ENCODE measurements around the gene ZNF516.

ZNF516 gene

GRCh38 chr18:76378526-76379215, 116.4 kb downstream of the ZNF516 start:
- no peak for DNase-seq

DNA sequence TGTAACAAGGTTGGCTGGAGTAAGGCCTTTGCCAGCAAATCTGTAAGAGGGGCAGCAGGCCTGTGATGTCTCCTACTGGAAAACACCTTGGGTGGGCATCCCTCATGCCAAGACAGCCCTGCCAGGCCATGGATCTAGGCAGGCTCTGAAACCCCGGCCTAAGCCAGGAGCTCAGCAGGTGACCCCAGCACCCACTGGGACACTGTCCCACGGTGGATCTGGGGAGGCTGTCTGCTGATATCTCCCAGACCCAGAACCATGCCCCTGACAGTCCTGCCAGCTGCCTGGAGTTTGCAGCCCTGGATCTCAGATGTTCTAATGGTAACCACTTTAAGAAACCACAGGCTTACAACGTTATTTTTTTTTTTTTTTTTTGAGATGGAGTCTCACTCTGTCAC, 117.7 kb downstream of the ZNF516 start:
- no peak for DNase-seq

- DNase-seq = no peak
Measured at GRCh38 chr18:76376668-76377358, 118.2 kb downstream of the ZNF516 start.

GRCh38 chr18:76376225-76376624, 118.8 kb downstream of the ZNF516 start:
- no peak for DNase-seq

GRCh38 chr18:76374330-76375281, 120.4 kb downstream of the ZNF516 start:
- DNase-seq = no peak

DNA sequence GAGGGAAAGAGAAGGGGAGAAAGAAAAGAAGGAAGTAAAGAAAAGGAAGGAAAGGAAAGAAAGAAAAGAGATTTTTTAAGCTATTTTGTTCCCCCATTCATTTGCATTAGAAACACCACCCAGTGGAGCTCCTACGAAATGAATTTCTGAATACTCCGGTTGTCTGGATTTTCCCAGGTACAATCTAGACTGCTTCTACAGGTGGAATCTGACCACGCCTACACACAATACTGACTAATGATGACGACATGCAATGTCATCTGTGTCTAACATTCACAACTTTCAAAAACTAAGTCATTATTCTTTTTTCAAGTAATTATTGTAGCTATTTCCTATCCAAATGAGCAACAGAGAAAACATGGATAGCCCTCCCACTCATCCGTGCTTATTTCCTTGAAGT, 121.7 kb downstream of the ZNF516 start:
- DNase-seq = no peak

DNA sequence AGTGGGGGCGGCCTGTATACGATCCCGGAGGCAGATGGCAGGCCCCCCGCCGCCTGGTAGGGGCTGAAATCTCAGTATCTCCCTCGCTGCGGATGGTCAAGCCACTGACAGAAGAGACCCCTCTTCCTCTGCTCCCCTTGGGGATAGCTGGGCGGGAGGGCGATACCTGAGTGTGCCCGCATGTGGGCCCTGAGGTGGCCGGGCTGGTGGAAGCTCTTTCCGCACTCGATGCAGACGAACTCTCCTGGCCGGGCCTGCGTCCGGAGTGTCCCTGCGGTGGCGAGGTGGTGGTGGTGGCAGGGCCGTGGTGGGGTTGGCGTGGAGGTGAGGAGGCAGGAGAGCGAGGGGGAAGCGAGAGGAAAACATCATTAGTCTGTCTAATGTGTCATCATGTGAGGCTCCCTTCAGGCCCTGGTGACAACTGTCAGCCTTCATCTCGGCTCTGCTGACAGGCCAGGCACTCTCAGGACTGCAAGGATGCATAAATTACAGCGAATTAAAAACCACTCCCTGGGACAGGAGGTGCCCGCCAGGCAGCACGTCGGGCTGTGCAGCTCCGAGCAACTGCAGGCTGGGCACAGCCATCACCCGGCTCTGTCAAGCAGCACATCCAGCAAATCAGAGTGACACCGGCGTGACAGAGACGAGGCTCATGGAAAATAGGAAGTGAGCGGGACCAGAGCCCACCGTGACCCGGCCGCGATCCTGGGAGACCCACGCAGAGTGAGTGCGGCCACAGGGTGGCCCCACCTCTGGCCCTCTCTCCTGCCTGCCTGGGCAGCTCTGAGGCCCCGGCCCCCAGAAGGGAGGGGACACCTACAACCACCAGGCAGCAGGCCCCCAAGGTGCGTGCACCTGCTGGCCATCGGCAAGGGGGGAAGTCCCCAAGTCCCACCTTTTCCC, 123.5 kb downstream of the ZNF516 start:
- DNase-seq = no peak

GRCh38 chr18:76370686-76371085, 124.4 kb downstream of the ZNF516 start:
- DNase-seq = no peak

DNA sequence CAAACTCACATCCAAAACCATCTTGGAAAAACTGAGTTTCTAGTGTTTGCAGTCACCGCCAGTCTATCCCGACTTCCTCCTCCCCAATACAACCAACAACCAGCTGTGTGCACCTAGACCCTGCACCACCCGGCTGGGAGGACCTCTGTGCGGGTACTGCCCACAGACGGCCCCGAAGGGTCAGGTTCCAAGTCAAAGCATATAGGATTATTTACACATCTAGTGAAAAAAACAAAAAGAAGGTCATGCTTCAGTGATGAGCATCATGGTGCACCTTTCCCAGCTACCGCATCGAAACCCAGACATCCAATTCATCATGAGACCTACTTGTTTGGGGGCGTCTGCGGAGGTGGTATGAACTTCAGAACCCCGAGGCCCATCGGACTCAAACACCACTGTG, 124.8 kb downstream of the ZNF516 start:
- DNase-seq = no peak

DNA sequence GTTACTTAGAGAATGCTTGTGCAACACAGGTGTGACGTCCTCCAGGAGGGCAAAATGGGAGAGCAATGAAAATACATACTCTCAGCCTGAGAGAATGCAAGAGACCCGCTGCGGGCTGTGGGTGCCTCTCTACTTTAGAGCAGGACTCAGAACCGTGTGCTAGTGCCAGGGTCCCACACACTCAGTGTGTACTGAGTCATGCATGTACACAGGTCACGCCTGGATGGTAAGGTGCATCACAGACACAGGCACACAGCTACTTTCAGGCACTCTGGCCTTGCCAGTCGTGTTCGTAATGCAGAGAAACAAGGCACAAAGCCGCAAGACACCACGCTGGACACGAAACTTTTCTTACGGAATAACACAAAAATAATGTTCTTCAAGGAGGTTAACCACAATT, 125.3 kb downstream of the ZNF516 start:
- DNase-seq = no peak

DNA sequence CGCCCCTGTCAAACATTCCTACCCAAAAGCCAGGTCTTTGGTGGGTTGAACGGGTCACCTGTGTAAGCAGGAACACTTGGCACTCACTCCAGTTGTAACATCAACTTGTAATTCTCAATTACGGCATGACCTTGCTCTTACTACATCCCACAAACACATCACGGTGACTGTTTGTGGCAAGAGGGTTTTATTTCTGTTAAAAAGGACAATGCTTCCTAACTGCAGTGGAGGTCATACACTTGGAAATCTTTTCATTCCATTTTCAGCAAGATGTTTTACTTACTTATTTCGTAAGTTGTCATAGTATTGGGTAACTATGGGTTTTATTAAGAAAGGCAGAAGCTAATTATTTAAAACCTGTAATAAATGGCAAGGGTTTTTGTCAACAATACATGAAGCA, 126.1 kb downstream of the ZNF516 start:
- no peak for DNase-seq

DNA sequence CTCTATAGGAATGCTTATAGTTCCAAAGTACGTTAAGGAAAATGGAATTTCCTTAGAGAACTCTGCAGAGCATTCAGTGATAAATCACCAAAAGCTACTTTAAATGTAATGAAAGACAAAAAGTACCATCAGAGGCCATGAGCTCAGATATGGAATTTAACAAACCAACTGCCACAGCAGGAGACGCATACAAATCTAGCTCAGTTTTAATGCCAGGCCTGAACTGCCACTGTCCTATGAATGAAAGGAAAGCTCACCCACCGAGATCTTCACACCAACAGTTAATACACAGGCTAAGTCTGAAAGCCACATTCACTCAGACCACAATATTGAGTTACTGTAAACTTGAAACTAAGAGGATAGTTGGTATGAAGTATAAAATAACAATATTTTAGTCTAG, 126.8 kb downstream of the ZNF516 start:
- DNase-seq = no peak

- DNase-seq = no peak
Measured at GRCh38 chr18:76367168-76368125, 127.6 kb downstream of the ZNF516 start.

DNA sequence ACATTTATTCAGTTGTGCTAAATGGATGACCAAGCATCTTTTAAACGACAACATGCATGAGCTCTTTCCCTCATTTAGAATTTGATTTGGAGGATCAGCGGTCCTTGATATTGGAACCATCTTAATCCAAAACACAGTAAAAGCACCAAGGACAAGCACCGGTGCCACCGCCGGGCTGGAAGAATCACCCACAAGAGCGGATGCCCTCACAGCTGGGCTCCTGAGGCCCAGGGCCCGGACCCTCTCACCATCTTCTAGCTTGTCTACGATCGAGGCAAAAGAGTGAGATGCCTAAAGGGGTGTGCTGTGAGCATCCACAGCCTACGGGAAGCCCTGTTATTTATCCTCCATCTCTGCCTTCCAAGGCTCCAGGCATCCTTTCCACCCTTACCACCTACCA, 129.5 kb downstream of the ZNF516 start:
- no peak for DNase-seq

DNA sequence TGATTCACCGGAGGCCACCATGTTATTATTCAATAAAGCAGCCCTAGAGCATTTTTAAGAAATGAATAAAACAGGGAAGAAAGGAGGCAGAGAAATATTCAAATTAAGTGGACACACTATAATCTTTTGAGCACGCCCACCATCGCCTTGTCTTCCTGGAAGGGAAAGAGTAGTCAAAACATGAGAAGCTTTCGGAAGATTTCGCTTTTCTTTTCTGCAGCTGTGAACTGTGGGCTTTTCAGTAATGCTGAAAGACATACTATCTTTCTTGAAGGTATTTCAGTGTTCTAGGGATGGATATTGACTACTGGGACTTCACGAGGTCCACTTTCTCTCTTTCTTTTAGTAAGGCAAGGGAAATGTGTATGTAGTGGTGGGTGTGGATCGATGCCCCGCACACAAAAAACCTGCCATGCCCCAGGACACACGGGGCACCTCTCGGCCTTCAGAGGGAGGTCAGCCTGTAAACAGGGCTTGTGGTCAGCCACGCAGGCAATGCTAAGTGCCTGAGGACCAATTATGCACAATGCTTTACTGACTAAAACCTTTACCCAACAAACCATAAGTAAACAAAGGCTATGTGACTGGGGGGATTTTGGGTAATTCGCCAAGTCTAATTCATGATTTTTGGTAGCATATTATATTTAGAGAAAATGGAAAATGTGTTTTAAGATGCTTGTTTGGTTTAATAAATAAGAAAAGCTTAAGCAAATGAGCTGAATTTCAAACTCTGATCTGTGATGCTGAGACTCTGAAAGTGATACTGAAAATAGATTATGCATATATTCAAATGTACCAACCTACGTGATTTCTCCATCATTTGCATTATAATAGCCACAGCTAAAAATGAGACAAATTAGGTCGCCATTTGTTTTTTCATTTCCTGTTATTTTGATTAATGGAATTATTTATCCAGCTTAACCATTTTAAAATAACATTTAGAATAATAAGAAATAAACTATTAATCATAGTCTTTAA, 130.5 kb downstream of the ZNF516 start:
- DNase-seq = no peak

DNA sequence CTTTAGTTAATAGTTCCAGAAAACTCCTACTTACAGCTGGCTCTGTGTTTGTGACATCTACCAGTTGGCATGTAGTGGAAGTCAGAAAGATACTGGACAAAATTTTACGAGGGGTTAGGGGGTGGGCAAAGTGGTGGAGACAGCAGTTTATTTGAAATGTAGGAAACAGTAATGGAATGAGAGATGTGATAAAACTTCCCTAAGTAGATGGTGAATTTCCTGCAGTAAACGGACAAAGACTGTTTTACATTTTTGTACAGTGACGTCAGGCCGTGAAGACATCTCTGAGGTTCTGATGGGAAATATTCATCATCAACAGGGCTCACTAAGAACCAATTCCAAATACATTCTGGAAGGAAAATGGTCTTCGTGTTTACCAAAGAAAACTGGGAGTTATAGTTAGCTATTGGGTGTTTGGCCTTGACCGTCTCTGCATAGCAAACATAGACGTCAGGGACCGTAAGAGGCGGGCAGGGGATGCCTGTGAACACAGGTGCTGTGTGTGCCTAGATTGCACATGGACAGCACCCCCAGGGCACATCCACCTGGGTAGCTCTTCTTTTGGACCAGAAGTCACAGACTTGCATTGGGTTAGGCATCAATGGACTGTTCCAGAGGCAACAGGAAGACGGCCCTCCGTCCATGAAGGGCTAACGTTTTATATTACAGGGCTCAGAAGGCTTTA, 131.5 kb downstream of the ZNF516 start:
- no peak for DNase-seq

- no peak for DNase-seq
Measured at GRCh38 chr18:76362676-76363075, 132.4 kb downstream of the ZNF516 start.

- no peak for DNase-seq
Measured at GRCh38 chr18:76361219-76361618, 133.8 kb downstream of the ZNF516 start.

DNA sequence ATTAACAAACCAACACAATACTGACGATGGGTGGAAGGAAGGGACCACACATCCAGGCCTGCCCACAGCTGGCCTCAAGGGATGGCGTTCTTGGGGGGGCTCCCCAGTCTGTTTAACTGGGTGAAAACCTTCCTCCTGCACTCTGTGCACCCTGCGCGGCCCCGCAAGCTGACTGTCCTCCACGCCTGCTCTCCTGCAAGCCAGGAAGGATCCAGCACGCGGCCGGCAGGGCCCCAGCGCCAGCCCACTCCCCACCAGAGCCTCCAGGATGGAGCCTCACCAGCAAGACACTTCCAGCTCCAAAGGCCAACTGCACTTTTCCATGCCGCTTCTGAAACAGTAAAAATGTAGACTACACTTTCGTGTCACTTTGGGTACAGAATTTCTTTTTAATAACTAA, 135.1 kb downstream of the ZNF516 start:
- DNase-seq = no peak

All from C1 segment of cervical spinal cord (tissue), 14 donors.